Fibroblast of villous mesenchyme (primary cell): ENCODE results near the gene ARL6IP4. TPM values are rescaled to one million over a fixed set of nuclear protein-coding genes. Genes with fewer than 3 reads are reported as not detected.

Experiments used
- DNase-seq: peaks from one replicate; pipeline ENCODE4 v3.0.0-alpha.2; 2010; ENCODE audit warnings: low read depth
- H3K4me3 ChIP-seq: 2 replicates; pipeline ENCODE4 v1.5.1; 2011; ENCODE audit warnings: low read depth, mild to moderate bottlenecking, low read length
- total RNA-seq: library from RNA; depleted of rRNA; stranded (reverse); fragments of >200 nt; gene quantifications from 2 replicates; pipeline ENCODE4 v1.2.3, GENCODE V29; 2012
- TF ChIP-seq, protein P1 (sequence below): IDR thresholded peaks from 2 replicates; pipeline ENCODE4 v1.5.1; 2012; ENCODE audit warnings: low read depth, mild to moderate bottlenecking, low read length; ENCODE audit not compliant: insufficient read depth

The ARL6IP4 gene
- total RNA-seq, 1 donor = 117 TPM

DNA sequence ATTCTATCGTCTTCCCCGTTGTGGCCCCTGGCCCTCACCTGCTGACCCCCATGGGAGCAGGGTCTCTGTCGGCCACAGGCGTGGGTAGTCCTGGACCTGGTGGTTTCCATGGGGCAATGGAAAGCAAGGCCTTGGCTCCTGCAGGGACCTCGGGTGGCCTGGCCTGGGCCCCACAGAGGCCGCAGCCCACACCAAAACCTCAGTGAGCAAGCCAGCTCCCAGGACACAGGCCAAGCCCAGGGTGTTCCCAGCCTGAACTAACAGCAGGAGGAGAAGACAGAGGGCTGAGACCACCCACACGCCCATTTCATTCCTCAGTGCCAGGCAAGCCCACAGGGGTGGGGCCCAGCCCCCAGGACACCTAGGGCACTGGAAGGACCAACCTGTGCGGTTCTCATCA lies 31.1 kb upstream of the ARL6IP4 start:
- DNase-seq = no peak
- no peak overlapping the region for H3K4me3 ChIP-seq
- TF ChIP-seq, protein P1, sequence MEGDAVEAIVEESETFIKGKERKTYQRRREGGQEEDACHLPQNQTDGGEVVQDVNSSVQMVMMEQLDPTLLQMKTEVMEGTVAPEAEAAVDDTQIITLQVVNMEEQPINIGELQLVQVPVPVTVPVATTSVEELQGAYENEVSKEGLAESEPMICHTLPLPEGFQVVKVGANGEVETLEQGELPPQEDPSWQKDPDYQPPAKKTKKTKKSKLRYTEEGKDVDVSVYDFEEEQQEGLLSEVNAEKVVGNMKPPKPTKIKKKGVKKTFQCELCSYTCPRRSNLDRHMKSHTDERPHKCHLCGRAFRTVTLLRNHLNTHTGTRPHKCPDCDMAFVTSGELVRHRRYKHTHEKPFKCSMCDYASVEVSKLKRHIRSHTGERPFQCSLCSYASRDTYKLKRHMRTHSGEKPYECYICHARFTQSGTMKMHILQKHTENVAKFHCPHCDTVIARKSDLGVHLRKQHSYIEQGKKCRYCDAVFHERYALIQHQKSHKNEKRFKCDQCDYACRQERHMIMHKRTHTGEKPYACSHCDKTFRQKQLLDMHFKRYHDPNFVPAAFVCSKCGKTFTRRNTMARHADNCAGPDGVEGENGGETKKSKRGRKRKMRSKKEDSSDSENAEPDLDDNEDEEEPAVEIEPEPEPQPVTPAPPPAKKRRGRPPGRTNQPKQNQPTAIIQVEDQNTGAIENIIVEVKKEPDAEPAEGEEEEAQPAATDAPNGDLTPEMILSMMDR = no peak

DNA sequence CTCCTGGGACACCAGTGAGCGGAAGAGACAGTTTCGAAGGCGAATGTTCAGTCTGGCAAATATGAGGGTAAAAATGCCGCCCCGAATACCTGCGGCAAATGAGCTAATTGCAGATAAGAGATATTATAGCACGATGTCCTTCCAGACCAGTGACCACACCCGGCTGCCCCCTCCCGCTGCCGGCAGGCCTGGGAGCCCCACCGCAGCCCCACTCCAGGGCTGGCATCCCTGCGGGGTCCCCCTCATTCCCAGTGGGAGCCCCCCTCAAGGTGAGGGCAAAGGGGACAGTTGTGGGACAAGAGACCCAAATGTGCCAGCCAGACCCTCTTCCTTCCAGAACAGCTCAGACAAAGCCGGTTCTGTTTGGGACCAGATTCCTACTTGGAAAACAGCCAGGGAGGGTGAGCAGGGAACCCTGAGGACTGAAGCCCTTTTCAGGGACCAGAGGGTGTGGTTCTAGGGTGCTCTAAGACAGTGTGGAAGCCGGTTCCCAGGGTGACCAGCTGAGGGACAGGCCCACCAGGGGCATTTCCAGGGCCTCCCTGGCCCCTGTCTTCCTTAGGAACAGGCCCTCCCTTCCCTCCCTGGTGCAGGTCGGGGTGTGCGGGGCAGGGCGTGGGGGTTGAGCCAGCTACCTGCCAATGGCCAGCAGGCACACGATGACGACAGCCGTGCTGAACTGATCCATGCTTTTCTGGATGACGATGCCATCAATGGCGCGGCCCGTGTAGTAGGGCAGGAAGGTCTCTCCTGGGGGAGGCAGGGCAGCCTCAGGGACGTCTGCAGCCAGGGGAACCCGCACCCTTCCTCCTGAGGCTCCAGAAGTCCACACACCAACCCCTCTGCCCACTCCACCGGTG lies 30.4 kb upstream of the ARL6IP4 start:
- TF ChIP-seq, protein P1 = no peak
- no peak overlapping the region for H3K4me3 ChIP-seq
- DNase-seq = no peak

DNA sequence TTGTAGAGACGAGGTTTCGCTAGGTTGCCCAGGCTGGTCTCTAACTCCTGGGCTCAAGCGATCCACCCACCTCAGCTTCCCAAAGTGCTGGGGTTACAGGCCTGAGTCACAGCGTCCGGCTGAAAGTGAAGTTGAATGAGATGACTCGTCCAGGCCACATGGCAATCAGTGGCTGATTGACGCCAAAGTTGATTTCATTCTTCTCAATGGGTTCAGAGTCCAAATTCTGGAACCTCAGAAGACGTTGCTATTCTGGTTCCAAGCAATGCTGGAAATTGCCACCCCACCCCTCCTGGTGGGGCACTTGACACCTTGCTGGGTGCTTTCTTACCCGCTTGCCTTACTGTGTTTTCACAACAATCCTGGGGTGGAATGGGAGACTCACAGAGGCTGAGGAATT lies 29.1 kb upstream of the ARL6IP4 start:
- no peak overlapping the region for H3K4me3 ChIP-seq
- no peak for DNase-seq
- TF ChIP-seq, protein P1 = no peak

DNA sequence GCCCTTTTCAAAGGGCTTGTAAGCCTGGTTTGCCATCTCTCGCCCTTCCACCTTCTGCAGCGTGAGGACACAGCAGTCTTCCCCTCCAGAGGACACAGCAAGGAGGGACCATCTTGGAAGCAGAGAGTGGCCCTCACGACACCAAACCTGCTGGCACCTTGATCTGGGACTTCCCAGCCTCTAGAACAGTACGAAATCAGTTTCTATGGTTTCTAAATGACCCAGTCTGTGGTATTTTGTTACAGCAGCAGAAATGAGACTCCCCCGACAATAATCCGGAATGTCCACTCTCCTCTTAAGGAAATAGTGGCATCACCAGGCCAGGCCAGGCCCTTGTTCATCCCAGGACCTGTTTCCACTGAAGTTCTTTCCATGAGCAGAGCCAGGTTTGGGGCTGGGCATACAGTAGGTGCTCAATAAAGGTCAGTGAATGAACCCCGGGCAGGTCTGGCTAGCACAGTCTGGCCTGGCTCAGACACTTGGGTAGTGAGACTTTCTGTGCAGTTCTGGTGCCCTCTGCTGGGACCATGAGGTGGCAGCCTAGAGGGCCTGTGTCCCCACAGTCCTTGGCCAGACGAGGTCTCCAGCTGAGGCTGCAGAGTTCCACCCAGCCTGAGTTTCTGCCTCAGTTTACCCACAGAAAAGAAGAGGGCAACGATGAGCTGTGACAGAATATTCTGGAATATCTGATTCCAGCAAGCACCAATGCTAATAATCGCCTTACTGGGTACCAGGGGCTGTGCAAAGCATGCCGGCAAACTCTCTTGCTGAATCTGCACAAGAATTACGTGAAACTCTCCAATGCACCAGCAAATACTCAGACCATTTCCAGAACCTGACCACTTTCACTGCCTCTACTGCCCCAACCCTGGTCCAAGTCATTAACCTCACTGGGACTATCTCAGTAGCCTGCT lies 28.2 kb upstream of the ARL6IP4 start:
- peak; percentile 70 for DNase-seq
- H3K4me3 ChIP-seq = no peak overlapping the region
- TF ChIP-seq, protein P1 = peak; percentile 92

DNA sequence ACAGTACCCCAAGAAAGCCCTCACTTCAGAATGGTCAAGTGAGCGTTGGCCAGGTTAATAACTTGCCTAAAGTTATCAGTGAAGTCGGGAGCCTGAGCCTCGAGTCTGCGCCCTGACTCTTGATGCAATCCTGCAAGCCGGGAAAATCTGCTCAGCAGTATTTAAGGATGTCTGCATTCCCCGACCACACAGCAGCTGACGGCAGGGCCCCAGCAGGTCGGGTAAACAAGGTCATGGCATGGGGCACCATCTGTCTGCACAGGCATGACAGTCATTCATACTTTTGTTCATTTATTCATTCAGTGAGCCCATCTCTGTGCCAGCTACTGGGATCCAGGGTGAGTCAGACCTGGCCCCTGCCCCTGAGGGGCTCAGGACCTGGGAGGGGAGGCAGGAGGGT lies 25.3 kb upstream of the ARL6IP4 start:
- TF ChIP-seq, protein P1 = no peak
- H3K4me3 ChIP-seq = no peak overlapping the region
- DNase-seq = peak; percentile 36

DNA sequence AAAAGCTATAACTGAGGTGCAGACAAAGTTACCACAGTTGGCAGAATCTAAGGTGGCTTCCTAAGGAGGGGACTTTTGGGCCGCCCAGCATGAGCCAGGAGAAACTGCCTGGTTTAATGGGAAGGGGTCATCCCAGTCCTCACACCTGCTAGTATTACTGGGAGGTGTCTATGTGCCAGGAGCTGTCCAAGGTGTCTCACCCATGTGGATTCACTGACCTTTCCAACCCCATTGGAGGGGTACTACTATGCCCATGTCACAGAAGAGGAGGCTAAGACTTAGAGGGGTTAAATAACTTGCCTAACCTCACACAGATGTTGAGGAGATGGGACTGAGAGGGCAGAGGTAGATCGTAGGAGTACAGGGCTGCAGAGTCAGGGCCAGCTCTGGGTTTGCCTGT lies 24.4 kb upstream of the ARL6IP4 start:
- TF ChIP-seq, protein P1 = no peak
- no peak for DNase-seq
- no peak overlapping the region for H3K4me3 ChIP-seq
